PC-3 (cell line): ENCODE measurements around the gene N4BP2L2. TPM values are rescaled to one million over a fixed set of nuclear protein-coding genes. Genes with fewer than 3 reads are reported as not detected.

Source experiments
- ATAC-seq: fragments of 200-7000 bp; cut with Tn5 transposase; 2 replicates; pipeline ENCODE4 v1.9.1; 2020; ENCODE audit warnings: mild to moderate bottlenecking, moderate library complexity
- BruUV-seq: library from RNA; stranded (reverse); fragments of 400-500 nt; replicated peaks from 2 replicates; lab custom pipeline; 2021; lab: Mats Ljungman, UMichigan
- CTCF ChIA-PET: fragments of 300-600 bp; sonication (Branson Sonifier 250); formaldehyde crosslinking; loops from one replicate; lab custom pipeline; 2022; ENCODE audit warnings: antibody characterized with exemption; lab: Charles Lee
- POLR2A ChIA-PET: fragments of 300-600 bp; sonication (Branson Sonifier 250); formaldehyde crosslinking; loops from one replicate; lab custom pipeline; 2022; ENCODE audit warnings: antibody characterized with exemption; ENCODE audit not compliant: unreplicated experiment; lab: Charles Lee
- DNase-seq: peaks from one replicate; pipeline ENCODE4 v3.0.0-alpha.2; 2015
- H2AFZ ChIP-seq: fragments of 300-600 bp; sonication (generic); 2 replicates; pipeline ENCODE4 v1.6.0; 2016; ENCODE audit warnings: antibody characterized with exemption, low read length
- H3F3A ChIP-seq: fragments of 300-600 bp; sonication (generic); one replicate; pipeline ENCODE4 v1.6.0; 2017; ENCODE audit warnings: antibody characterized with exemption, low read length, control low read depth, mild to moderate bottlenecking; ENCODE audit not compliant: unreplicated experiment
- H3K27ac ChIP-seq: fragments of 300-600 bp; sonication (generic); 2 replicates; pipeline ENCODE4 v1.5.1; 2016; ENCODE audit warnings: mild to moderate bottlenecking, low read length
- H3K27me3 ChIP-seq: fragments of 300-600 bp; sonication (generic); 2 replicates; pipeline ENCODE4 v1.6.1; 2016; ENCODE audit warnings: low read length, mixed read lengths
- H3K36me3 ChIP-seq: fragments of 300-600 bp; sonication (generic); 2 replicates; pipeline ENCODE4 v1.6.1; 2016; ENCODE audit warnings: low read depth, mixed run types, low read length, mixed read lengths
- H3K4me1 ChIP-seq: fragments of 300-600 bp; sonication (generic); 2 replicates; pipeline ENCODE4 v1.5.1; 2016; ENCODE audit warnings: low read length; ENCODE audit not compliant: insufficient read depth
- H3K4me2 ChIP-seq: fragments of 300-600 bp; sonication (generic); 2 replicates; pipeline ENCODE4 v1.6.0; 2016; ENCODE audit warnings: low read length
- H3K4me3 ChIP-seq: fragments of 300-600 bp; sonication (generic); 2 replicates; pipeline ENCODE4 v1.5.1; 2016; ENCODE audit warnings: mild to moderate bottlenecking, low read length, mixed read lengths
- H3K79me2 ChIP-seq: fragments of 300-600 bp; sonication (generic); 2 replicates; pipeline ENCODE4 v1.6.1; 2017; ENCODE audit warnings: low read length, mixed read lengths
- H3K9ac ChIP-seq: fragments of 300-600 bp; sonication (generic); 2 replicates; pipeline ENCODE4 v1.6.0; 2016; ENCODE audit warnings: mild to moderate bottlenecking, low read length
- H3K9me2 ChIP-seq: fragments of 300-600 bp; sonication (generic); replicated peaks from 2 replicates; pipeline ENCODE4 v1.6.1; 2016; ENCODE audit warnings: mixed run types, low read length, mixed read lengths
- H3K9me3 ChIP-seq: fragments of 300-600 bp; sonication (generic); 2 replicates; pipeline ENCODE4 v1.6.1; 2016; ENCODE audit warnings: low read length, mixed read lengths
- H4K20me1 ChIP-seq: fragments of 300-600 bp; sonication (generic); 2 replicates; pipeline ENCODE4 v1.6.1; 2016; ENCODE audit warnings: low read length, mixed read lengths
- EZH2 ChIP-seq: fragments of 300-600 bp; sonication (generic); IDR thresholded peaks from one replicate; pipeline ENCODE4 v1.6.1; 2017; ENCODE audit warnings: antibody characterized with exemption, mild to moderate bottlenecking, low read length; ENCODE audit not compliant: unreplicated experiment
- EZH2phosphoT487 ChIP-seq: fragments of 300-600 bp; sonication (generic); IDR thresholded peaks from 2 replicates; pipeline ENCODE4 v1.6.1; 2018; ENCODE audit warnings: mild to moderate bottlenecking, antibody characterized with exemption, low read length, borderline replicate concordance
- intact Hi-C: fragments of 100-400 bp; cut with micrococcal nuclease; formaldehyde crosslinking; loops from 2 replicates; pipeline ENCODE4 v1.9.0; 2023
- total RNA-seq: library from RNA; depleted of rRNA; stranded (reverse); fragments of >200 nt; gene quantifications from 2 replicates; pipeline ENCODE4 v1.2.3, GENCODE V29; 2014
- TF ChIP-seq, protein P1 (sequence below): fragments of 300-600 bp; sonication (generic); conservative IDR thresholded peaks from 2 replicates; pipeline ENCODE4 v1.5.1; 2017; ENCODE audit warnings: antibody characterized with exemption, low read depth, mild to moderate bottlenecking, low read length

The N4BP2L2 gene
- total RNA-seq, 1 experiment from 2014 or later, result 51.4 TPM

DNA sequence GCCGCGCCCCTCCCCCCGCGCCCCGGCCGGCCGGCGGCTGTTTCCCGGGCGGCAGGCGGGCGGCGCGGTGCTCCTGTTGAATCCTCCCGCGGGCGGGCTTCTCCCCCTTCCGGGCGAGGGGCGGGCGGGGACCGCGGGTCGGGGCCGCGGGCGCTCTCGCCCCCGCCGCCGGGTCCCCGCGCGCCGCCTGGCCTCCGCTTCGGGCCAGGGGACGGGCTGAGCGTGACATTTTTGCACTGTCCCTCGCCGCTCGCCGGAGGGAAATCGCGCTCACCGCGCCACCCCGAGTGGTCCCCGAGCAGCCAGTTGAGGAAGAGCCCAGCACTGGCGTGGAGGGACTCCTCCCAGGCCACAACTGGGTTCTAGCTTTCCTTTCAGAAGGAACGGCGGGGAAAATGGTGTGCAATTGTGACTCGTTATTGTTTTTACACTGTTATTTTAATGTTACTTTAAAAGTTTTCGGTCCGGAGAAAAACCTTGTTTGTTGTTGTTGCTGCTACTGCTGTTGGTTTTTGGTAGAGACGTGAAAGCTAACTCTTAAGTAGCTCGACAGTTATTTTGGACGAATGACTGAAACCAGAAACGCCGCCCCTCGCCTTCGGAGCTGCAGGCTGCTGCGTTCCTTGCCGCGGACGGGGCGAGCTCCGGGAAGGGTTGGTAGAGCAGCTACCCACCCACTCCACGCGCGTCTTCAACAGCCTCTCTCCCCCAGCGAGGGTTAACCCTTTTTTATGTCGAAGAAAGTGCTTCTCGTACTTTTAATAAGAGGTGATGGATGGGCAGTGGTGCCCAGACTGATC is 48.6 kb upstream of the N4BP2L2 start:
- POLR2A ChIA-PET, result interaction anchor here (0.5 to 0.7 kb wide), 3 partner anchors 170 to 691 kb away, joined by 4 to 8 read pairs (median 5); no protein-coding TSS in a partner anchor
- no peaks in the 10 kb centered on the region for H3K36me3 ChIP-seq
- peaks cover 23% of the 10 kb centered on the region for H3K4me1 ChIP-seq
- no peaks in the 10 kb centered on the region for H3F3A ChIP-seq
- BruUV-seq, result no TSS peak
- H4K20me1 ChIP-seq, result peaks cover 32% of the 10 kb centered on the region
- H3K9me3 ChIP-seq, result no peaks in the 10 kb centered on the region
- peak overlapping the region; percentile 96 for H3K4me3 ChIP-seq
- H2AFZ ChIP-seq, result peak overlapping the region; percentile 74
- intact Hi-C loops, result loop anchor here (10.0 kb wide), 3 partner anchors 328 to 1138 kb away; partner anchors contain the start of gene STARD13
- no peaks in the 10 kb centered on the region for H3K27me3 ChIP-seq
- peak; percentile 40 for ATAC-seq
- peak; percentile 44 for DNase-seq
- CTCF ChIA-PET, result interaction anchor here (0.6 to 2.4 kb wide), 2 partner anchors 52 to 956 kb away, joined by 3 to 12 read pairs; no protein-coding TSS in a partner anchor
- no peaks in the 10 kb centered on the region for H3K9me2 ChIP-seq
- peak overlapping the region; percentile 86 for H3K4me2 ChIP-seq
- peak overlapping the region; percentile 62 for H3K27ac ChIP-seq
- peaks cover 51% of the 10 kb centered on the region for H3K79me2 ChIP-seq
- peak overlapping the region; percentile 78 for H3K9ac ChIP-seq
- TF ChIP-seq EZH2 (no peak), EZH2phosphoT487 (no peak)
- TF ChIP-seq, protein P1, sequence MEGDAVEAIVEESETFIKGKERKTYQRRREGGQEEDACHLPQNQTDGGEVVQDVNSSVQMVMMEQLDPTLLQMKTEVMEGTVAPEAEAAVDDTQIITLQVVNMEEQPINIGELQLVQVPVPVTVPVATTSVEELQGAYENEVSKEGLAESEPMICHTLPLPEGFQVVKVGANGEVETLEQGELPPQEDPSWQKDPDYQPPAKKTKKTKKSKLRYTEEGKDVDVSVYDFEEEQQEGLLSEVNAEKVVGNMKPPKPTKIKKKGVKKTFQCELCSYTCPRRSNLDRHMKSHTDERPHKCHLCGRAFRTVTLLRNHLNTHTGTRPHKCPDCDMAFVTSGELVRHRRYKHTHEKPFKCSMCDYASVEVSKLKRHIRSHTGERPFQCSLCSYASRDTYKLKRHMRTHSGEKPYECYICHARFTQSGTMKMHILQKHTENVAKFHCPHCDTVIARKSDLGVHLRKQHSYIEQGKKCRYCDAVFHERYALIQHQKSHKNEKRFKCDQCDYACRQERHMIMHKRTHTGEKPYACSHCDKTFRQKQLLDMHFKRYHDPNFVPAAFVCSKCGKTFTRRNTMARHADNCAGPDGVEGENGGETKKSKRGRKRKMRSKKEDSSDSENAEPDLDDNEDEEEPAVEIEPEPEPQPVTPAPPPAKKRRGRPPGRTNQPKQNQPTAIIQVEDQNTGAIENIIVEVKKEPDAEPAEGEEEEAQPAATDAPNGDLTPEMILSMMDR, result no peak

DNA sequence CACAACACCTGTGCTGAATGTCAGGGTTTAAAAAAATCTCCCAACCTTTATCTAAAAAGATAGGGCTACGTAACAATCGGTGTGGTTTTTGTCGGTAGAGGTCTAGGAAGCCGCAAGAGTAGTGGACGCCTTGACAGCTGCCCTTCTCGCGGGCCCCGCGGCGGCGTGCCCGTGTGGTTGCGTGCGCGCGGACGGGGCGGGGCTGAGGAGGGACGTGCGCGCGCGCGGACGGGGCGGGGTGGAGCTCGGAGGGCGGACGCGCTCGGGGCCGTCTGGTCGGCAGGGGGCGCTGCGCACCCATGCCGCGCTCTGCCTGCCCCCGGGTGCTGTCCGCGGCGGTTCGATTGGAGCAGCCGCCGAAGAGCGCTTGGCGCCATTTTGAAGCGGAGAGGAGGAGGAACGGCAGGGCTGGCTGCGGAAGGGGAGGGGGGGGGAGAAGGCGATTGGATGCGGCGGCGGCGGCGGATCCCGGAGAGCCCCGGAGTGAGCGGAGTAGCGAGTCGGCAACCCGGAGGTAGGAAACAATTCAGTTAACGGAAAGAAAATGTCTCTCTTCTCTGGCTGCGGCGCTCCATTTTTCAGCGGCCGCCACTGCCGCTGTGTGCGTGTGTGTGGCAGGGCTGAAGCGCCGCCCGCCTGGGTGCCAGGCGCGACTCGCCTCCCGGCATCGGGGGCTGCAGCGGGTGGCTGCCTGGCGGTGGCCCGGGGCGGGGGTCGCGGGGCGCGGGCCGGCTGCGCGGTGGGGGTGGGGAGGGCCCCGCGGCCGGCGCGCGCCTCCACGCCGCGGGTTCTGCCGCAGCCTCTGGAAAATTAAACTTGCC is 47.7 kb upstream of the N4BP2L2 start, which contains the start of gene PDS5B:
TSS of gene PDS5B (plus strand) at position 373 of the 821 bp plus-strand sequence. CDS start 62,321 bp downstream, outside the sequence.
- peak within 1 kb of the TSS; percentile 87 for H2AFZ ChIP-seq
- H3K36me3 ChIP-seq, result no peaks in the 10 kb centered on the region
- peaks cover 32% of the 10 kb centered on the region for H4K20me1 ChIP-seq
- H3K4me1 ChIP-seq, result peaks cover 23% of the 10 kb centered on the region
- peak within 1 kb of the TSS; percentile 63 for H3K27ac ChIP-seq
- intact Hi-C loops, result loop anchor here (1.0 to 10.0 kb wide), 5 partner anchors 53 to 1139 kb away; partner anchors contain the start of gene STARD13
- no peaks in the 10 kb centered on the region for H3K9me3 ChIP-seq
- H3K4me3 ChIP-seq, result peak within 1 kb of the TSS; percentile 96
- POLR2A ChIA-PET, result no interaction called here
- H3K4me2 ChIP-seq, result peak within 1 kb of the TSS; percentile 86
- ATAC-seq, result peak; percentile 84
- no peaks in the 10 kb centered on the region for H3K27me3 ChIP-seq
- CTCF ChIA-PET, result interaction anchor here (0.6 to 1.1 kb wide), 7 partner anchors 53 to 762 kb away, joined by 3 to 24 read pairs (median 4); no protein-coding TSS in a partner anchor
- no peaks in the 10 kb centered on the region for H3F3A ChIP-seq
- H3K9ac ChIP-seq, result peak within 1 kb of the TSS; percentile 79
- TF ChIP-seq, protein P1, result peak; percentile 74
- TF ChIP-seq EZH2, result no peak
- no peak for TF ChIP-seq EZH2phosphoT487
- no peaks in the 10 kb centered on the region for H3K9me2 ChIP-seq
- peaks cover 42% of the 10 kb centered on the region for H3K79me2 ChIP-seq
- peak; percentile 92 for DNase-seq
- no TSS peak for BruUV-seq
